Measurements from ENCODE around the gene RAPGEF4. TPM values are rescaled to one million over a fixed set of nuclear protein-coding genes. Genes with fewer than 3 reads are reported as not detected.

The RAPGEF4 gene
- total RNA-seq, 1 donor from 2014 or later = 6.1 TPM

DNA sequence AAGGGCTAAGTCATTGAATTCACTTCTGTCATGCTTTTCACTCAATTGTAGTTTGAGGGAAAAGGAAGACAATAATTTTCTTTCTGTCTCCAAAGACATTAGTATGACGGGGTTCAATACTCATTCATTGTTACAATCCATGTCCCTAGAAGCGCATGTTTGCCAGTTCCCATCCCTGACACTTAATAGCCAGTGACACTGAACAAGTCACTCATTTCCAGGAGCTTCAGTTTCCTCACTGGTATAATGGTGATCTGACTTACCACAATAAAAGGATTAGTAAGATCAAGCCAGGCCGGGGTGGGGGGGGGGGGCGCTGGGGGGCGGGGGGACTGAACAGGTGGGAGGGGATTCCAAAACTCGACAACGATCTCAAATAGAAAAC is 195.2 kb downstream of the RAPGEF4 start:
- no peak for DNase-seq (ENCODE audit: low read depth, low spot score)

DNA sequence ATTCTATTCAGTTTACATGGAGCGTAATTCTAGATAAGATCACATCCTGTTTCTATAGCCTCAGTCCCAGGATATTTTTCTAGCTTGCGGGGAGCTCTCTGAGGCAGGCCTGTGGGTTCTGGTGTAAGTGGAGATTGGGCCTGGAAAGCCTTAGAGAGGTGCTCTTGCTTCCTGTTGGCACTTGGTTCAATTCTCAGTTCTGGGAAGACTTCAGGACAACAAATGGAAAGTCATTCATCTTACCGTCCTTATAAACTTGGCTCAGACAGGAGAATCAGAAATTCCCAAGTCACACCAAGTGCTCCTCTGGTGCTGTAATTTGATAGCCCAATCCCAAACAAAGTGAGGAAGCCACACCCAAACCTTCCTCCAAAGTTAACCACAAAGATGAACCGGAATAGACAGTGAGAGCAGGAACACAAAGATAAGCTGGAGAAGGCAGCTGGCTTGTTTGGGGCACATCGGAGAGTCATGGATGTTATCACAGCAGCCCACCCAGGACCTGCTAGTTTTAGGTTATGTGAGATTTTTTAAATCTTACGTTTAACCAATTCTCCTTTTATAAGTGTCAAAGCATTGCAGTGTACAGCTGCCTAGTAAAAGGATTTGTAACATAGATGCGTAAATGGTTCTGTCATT is 195.7 kb downstream of the RAPGEF4 start:
- DNase-seq (ENCODE audit: low read depth, low spot score) = peak; percentile 47

DNA sequence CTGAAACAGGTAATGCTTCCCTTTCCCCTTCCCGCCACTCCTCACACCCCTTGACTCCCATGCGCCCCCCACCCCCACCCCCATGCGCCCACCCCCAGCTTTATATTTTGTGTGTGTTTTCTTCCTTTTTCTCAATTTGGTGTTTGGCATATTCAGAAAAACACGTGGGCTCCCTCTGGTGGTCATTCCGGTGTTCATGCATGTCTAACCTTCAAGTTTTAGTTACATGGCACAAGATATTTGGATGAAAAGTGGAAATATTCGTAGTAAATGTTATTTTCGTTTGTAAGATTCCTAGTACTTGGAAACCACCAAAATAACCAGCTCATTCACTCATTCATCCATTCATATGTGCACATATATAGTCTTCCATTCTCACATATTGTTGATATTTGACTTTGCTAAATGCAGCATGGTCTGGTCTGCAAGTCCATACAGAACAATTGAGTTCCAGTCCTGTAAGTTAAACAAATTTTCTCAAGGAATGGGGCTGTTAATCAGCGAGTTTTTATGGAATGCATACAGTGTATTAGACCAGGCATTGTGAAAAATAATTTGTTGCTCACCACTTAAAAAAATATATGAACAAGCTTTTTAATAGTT is 196.4 kb downstream of the RAPGEF4 start:
- DNase-seq (ENCODE audit: low read depth, low spot score) = peak; percentile 65

DNA sequence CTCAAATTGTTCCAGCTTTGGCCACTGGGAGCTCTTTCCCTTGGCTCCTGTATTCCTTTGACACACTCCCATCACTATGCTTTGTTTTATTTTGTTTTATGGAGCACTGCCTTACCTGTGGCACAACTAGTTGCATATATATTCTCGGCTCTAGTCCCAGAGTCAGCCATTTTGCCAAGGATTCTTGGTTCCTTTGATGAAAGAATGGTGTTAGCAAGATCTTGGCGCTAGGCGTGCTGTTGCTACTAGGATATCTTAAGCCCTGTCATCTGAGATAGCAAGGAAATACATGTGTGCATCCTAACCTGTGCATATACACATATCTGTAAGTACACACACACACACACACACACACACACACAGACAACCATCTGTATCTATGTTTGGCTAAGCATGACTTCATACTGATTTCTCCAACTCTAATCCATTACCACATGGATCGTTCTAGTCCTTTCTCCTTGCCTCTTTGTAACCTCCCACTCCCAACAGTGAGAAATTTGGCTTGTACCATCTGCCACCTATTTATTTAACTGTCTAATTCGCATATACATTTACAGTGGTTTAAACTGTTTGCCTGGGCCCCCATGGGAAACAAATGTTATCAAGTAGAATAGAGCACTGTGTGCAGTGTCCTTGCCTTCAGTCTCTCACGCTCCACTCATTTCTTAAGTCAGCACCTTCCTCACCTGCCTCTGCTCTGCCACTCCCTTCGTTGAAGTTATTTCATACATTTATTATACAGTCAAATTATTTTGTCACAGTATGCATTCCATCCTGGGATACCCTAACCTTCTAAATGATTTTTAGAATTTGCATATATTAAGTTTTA is 202.5 kb downstream of the RAPGEF4 start:
- DNase-seq (ENCODE audit: low read depth, low spot score) = no peak

DNA sequence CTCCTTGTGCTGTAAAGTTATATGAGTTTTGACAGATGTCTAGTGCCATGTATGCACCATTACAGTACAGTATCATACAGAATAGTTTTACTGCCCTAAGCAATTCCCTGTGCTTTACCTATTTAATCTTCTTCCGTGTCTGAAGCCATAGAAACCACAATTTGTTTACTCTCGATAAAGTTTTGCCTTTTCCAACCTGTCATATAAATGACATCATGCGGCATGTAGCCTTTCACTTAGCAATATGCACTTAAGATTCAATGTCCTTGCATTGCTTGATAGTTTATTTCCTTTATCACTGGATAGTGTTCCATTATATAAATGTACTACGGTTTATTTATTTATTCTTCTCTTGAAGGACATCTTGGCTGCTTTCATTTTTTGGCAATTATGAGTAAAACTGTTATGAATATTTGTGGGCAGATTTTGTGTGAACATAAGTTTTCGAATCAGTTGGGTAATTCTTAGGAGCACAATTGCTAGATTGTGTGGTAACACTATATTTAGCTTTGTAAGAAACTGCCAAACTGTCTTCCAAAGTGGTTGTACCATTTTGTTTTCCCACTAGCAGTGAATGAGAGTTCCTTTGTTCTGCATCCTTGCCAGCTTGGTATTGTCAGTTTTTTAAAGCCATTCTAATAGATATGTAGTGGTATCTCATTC is 203.2 kb downstream of the RAPGEF4 start:
- DNase-seq (ENCODE audit: low read depth, low spot score) = no peak

DNA sequence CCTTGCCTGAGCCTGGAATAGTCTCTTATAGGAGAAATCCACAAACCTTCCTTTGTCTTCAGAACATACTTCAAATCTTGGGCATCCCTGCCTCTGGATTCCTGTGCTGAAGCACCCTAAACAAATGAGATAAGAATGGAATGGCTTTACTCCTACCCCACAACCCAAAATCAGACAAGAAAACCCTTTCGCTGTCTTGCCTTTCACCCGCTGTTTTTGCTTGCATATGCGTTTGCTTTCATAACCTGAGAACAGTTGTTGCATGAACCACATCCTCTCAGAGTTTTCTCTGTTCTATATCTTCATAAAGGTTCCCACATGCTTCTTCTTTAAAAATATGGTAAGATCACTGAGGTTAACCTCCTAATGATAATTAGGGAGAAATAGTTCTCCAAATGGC is 207.9 kb downstream of the RAPGEF4 start:
- no peak for DNase-seq (ENCODE audit: low read depth, low spot score)

DNA sequence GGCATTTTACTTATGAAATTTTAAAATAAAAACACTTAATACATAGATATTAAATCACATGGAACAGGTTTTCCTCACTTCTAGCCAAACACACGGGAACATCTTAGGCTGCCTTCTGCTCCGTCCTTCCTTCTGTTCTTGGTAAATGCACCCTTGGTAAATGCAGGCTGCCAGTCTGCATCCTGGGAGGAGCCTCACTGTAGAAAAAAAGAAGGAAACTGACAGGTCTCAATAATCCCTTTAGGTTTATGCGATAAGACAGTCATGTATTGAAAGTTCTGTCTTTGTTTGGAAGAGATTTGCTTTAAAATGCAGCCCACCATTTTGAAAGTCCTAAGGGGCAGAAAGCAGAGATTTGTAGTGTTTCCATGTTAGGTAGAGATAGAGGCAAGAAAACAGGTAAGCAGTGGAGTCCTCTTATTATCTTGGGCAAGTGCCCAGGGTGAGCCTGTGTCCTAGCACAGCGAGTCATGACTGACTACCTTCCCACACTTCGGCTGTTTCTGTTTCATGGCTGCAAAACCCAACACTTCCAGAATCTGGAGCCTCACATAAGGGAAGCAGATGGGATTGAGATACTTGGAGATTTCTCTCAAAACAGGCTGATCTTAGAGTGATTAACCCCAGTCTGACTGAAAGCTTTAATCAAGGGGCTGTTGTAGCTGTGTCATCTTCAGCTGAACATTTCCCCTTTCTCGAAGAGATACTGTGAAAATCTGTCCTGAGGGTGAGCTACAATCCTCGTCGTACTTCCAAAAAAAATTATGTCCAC is 208.6 kb downstream of the RAPGEF4 start:
- no peak for DNase-seq (ENCODE audit: low read depth, low spot score)

DNA sequence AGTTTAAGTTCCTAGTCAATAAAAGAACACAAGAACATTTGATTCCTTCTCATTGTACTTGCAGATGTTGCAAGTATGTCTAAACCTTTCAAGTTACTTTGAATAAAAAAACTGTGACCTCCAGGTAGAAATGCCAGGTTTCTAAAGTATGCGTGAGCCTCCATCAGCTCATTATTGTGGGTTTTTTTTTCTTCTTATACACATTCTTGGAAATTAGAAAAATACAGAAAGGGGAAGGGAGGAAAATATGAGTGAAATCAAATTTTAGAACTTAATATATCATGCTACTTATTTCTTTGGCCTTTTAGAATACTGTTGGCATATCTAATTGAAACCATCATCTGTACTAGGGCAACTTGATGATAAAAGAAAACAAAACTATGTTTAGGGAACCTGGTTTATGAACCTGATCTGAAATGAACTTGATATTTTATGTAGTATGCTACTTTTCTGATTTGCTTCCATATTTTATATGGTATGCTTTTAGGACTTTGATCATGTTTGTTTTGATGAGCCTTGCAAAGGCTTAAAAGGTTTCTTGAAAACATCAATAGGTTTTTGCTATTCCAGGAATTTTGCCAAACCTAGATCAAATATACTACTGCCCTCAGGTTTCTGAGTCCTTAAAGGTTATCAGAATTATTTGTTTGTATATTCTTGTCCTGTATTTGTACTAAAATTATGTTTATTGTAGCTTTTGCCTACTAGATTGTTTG is 209.3 kb downstream of the RAPGEF4 start:
- no peak for DNase-seq (ENCODE audit: low read depth, low spot score)

DNA sequence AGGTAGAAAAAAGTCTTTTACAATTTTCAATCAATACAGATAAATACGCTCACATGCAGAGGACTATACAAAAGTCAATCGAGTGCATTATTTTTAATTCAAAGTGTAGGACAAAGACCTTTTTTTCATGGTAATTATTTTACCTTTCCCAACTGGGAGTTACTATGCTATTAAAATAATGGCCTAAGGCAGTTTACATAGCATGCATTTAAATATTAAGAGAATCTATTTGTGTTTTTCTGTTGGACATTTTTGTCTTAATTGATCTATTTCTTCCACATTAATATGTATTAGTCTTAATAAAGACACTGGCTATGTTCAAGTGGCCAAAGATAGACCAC is 209.8 kb downstream of the RAPGEF4 start:
- no peak for DNase-seq (ENCODE audit: low read depth, low spot score)

DNA sequence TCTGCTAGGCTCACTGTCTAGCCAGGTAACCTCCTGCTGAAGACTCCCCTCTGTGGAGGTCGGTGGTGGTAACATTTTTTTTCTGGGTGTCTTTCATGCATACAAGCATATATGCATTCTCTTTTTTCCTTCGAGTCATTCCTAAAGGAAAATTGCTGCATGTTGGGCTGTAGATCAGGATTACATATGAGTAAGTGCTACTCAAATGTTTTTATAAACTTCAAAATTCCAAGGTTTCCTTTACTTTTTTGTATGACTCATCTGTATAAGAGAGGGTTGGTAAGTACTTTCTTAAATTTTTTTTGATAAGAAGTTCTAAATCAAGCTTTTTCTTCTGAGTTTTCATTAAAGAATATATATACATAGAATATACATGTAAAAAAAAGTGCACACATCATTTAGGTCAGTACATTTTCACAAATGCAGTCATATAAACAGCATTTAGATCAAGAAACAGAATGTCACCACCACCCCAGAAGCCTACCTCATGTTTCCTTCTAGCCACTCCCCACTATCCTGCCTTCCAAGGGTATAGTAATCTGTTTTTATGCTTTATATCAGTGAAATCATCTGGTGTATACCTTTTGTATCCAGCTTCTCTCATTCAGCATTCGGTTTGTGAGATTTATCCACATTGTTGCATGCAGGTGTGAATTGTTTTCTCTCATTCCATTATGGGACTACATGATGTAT is 212.0 kb downstream of the RAPGEF4 start:
- no peak for DNase-seq (ENCODE audit: low read depth, low spot score)

DNA sequence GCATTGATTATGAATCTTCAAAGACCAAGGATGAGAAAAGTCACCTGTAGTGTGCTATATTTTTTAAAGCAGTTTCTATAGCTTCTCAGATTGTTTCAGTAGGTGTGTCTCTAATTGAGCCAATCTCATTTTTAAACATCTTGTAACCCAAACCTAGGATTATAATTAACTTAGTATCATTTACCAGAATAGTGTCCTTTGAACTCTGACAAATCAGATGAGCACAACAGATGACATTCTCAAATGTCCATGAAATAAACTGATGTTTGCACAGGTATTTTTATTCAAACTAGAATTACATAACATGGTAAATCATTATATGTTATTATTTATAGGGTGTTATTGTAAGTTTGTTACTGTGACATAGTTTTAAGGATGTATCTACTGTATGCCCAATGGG is 213.9 kb downstream of the RAPGEF4 start:
- DNase-seq (ENCODE audit: low read depth, low spot score) = no peak

DNA sequence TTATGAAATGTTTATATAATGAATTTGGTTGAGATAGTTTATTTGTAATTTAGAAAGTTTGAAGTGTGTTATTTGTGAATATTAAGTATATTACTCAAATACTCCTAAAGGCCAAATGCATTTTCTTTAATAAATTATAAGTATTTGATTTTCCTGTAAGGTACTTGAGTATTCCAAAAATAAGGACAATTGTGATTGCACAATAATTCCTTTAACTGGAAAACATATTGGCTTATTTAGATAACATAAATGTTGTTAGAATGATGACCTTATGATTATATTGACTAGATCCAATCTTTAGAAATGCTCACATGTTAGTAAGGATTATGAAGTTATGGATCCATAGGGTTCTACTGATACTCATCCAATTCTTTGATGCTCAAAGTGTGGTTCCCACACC is 214.9 kb downstream of the RAPGEF4 start:
- DNase-seq (ENCODE audit: low read depth, low spot score) = no peak

DNA sequence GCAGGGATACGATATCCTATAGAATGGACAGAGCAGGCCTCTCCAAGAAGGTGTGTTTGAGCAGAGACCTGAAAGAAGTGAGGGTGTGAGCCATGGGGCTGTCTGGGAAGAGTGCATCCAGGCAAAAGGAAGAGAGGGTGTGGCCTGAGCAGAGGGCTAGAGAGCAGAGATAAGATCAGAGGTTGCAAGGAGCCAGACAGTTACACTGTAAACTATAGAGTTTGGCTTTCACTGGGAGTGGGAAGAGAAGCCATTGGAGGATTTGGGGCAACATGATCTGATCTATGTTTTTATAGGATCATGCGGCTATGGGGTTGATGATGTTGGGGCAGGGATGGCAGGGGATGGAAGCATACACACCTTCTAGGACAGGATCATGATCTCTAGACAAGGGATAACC is 215.9 kb downstream of the RAPGEF4 start:
- no peak for DNase-seq (ENCODE audit: low read depth, low spot score)

DNA sequence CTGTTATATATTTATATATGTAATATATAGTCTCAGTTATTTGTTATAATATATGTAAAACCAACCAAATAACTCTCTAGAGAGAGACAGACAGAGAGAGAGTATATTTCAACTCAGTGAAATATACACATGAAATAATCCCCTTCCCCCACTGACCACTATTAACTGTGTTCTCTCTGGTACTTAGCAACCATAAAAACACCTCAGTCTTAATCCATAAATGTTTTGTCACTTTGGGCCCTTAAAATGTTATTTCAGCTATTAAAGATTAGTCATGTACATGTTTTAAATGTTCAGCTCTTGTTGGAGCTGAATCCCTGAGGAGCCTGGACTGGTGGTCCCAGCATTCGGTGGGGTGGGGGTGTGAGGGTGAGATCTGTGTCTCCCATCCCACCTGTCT is 217.8 kb downstream of the RAPGEF4 start:
- DNase-seq (ENCODE audit: low read depth, low spot score) = no peak

DNA sequence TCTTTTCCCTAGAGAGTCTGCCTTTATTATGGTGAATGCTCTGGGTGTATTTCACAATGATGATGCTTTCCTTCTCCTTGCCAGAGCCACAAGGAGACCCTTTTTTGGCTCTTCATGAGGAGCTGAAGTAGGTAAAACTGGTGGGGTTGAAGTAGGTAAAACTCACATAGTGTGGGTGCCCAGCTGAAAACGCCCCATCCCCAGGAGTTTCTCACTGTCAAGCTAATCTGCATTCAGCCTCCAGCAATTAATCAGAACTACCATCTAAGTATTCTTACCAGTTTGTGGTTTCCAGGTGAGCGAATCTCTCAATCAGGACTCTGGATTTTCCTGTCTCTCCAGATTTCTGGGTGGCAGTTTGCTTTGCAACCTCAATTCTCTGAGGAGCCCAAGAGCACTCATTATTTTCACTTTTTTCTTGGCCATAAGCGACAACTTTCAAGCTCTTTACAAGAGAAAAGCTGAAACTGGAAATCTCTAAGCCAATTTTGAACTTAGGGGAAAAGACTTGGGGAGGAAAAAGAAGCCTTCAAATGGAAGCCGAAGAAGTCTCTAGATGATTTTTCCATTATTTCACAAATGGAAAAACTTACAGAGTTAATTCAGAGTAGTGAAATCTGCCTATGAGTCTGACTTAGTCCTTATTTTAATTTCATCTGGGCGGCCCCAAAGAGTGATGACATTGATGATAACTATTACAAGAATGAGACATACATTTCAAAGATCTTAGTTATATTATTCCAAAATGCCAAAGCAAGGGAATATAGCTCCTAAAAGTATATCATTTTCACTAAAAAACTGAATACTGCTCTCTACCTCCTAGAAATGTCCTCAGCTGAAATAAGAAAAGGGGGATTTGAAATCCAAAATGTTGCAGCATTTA is 218.6 kb downstream of the RAPGEF4 start:
- DNase-seq (ENCODE audit: low read depth, low spot score) = no peak

DNA sequence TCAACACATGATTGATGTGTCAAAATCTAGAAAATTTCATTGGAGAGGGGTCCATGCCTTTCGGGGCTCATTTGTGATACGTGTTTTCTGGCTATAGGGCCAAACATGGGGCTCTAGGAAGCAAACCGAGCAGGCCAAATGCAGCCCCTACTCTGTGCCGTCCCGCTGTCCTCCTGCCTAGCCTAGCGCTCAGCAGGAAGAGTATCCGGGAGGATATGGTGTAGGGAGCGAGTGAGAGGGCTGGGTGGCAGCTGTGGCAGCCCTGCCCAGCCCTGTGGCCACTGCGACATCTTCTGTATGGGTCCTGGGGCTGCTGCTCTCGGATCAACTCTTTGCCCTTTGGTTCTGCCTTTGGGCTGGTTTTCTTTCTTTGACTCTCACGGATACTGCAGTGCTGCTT is 219.9 kb downstream of the RAPGEF4 start:
- DNase-seq (ENCODE audit: low read depth, low spot score) = no peak

DNA sequence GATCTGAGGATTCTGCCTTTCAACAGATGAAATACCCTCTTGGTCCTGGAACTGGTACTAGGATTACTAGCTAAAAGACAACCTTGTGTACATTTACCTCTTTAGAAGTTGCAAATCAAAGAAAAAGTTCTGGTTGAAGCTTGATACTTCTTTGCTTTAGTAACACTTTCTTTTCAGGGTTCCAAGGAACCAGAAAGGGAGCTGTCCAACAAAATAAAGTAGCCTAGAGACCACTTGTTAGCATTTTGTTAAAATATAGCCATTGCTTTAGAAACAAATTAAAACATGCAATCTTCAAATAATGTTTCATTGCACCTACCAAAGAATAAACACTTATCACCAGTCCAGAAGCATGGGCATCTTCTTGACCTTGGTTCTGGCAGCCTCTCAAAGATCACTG is 222.1 kb downstream of the RAPGEF4 start:
- DNase-seq (ENCODE audit: low read depth, low spot score) = no peak

DNA sequence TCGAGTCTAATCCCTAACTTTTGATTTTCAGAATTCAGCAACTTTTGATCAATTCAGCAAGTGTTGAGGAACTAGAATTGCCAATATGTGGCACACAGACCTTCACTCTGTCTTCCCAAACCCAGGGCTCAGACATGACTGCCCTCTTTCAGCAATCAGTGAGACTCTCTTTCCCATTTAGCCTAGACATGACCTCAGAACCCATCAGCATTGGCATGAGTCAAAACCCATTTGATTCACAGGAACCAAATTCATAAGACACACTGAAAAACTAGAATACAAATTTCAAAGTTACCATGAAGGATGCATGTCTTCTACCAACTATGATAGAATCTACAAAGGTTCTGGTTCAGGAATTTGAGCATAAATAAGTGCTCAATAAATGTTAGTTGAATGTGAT is 226.4 kb downstream of the RAPGEF4 start:
- DNase-seq (ENCODE audit: low read depth, low spot score) = no peak

DNA sequence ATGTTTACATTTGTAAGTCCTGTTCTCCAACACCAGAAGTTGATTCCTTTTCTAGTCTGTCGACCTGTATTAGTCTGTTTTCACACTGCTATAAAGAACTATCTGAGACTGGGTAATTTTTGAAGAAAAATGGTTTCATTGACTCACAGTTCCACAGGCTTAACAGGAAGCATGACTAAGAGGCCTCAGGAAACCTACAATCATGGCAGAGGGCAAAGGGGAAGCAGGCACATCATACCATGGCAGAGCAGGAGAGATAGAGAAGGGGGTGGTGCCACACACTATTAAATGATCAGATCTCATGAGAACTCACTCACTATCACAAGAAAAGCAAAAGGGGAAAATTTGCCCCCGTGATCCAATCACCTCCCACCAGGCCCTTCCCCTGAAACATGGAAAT is 227.2 kb downstream of the RAPGEF4 start:
- DNase-seq (ENCODE audit: low read depth, low spot score) = peak; percentile 82
